Natural killer cell treated with Interleukin-12 subunit alpha and Interleukin-12 subunit beta and Interleukin-15 and Interleukin-18, amount 100 ng/mL, for 72 hours (primary cell): ENCODE measurements around the gene KLHL40. TPM values are rescaled to one million over a fixed set of nuclear protein-coding genes. Genes with fewer than 3 reads are reported as not detected.

Experiments used
- ATAC-seq, 2 donors: fragments of 150-1000 bp; cut with Tn5 transposase in 1 of 2; sonication (Bioruptor Pico), chemical (Tn5 transposase) in 1 of 2; 2 replicates each; pipeline ENCODE4 v1.10.0; 2021
- DNase-seq: peaks from one replicate; pipeline ENCODE4 v3.0.0; 2022; ENCODE audit warnings: low spot score
- H3K27ac Mint-ChIP-seq, 2 donors: 1 replicate in 1 of 2; 2 replicates in 1 of 2; pipeline ENCODE4 v1.8.0; 2022; ENCODE audit warnings: mixed read lengths in 2 of 2, mild to moderate bottlenecking in 1 of 2, moderate library complexity in 1 of 2
- H3K27me3 Mint-ChIP-seq, 2 donors: 1 replicate in 1 of 2; 2 replicates in 1 of 2; pipeline ENCODE4 v1.8.0; 2022; ENCODE audit warnings: mixed read lengths in 2 of 2
- H3K36me3 Mint-ChIP-seq: one replicate; pipeline ENCODE4 v1.8.0; 2022; ENCODE audit warnings: mixed read lengths
- H3K4me1 Mint-ChIP-seq, 2 donors: 1 replicate in 1 of 2; 2 replicates in 1 of 2; pipeline ENCODE4 v1.8.0; 2022; ENCODE audit warnings: low read depth in 2 of 2, mixed read lengths in 2 of 2, mild to moderate bottlenecking in 1 of 2
- H3K4me3 Mint-ChIP-seq: one replicate; pipeline ENCODE4 v1.8.0; 2022; ENCODE audit warnings: mixed read lengths
- H3K9me3 Mint-ChIP-seq: 2 replicates; pipeline ENCODE4 v1.8.0; 2022; ENCODE audit warnings: mixed read lengths
- total RNA-seq, 2 donors: library from RNA; stranded (reverse); gene quantifications; one replicate each; pipeline ENCODE4 v1.2.3, GENCODE V29; 2022

The KLHL40 gene
- total RNA-seq, 2 donors from 2014 or later: not detected

DNA sequence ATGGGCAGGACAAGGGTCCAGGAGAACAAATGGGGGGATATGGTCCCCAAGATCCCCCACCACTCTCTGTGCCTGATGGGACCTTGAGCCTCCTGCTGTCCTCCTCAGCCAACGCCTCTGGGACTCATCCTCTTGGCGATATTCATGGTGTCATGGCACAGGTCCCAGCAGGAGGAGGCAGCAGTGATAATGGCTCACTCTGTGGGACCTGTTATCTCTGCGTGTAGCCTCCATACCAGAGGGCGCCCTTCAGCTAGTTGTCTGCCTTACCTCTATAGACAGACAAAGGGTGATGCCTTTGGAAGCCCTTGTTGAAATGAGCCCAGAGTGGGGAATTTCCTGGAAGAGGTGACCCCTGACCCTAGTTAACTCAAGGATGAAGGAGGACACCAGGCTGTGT lies 24.4 kb upstream of the KLHL40 start:
- H3K4me3 Mint-ChIP-seq: no peak overlapping the region
- no peak for ATAC-seq
- no peaks in the 10 kb centered on the region for H3K27me3 Mint-ChIP-seq
- no peak overlapping the region for H3K27ac Mint-ChIP-seq
- H3K4me1 Mint-ChIP-seq: no peaks in the 10 kb centered on the region
- no peaks in the 10 kb centered on the region for H3K9me3 Mint-ChIP-seq
- DNase-seq: no peak
- no peaks in the 10 kb centered on the region for H3K36me3 Mint-ChIP-seq

DNA sequence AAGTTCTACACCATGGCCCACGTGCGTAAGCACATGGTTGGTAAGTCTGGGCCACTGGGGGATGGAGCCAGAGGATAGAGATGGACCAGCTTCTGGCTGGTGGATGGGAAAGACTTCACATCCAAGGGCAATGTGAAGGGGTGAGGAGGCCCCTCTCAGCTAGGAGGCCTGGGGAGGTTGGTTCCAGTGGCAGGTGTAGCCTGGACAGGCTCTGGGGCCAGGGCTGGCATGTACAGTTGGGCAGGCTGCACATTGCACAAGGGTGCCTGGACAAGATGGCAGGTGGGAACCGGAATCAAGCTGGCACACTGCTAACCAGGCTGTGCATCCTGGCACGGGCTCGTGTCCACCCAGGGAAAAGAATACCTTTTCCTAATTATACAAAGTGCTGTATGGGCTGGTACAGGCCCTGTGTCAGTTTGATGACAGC lies 23.7 kb upstream of the KLHL40 start:
- Mint-ChIP-seq H3K36me3 (no peaks in the 10 kb centered on the region), H3K9me3 (no peaks in the 10 kb centered on the region), H3K4me3 (no peak overlapping the region), H3K27ac (no peak overlapping the region), H3K27me3 (no peaks in the 10 kb centered on the region), H3K4me1 (no peaks in the 10 kb centered on the region)
- DNase-seq (no peak), ATAC-seq (no peak)

DNA sequence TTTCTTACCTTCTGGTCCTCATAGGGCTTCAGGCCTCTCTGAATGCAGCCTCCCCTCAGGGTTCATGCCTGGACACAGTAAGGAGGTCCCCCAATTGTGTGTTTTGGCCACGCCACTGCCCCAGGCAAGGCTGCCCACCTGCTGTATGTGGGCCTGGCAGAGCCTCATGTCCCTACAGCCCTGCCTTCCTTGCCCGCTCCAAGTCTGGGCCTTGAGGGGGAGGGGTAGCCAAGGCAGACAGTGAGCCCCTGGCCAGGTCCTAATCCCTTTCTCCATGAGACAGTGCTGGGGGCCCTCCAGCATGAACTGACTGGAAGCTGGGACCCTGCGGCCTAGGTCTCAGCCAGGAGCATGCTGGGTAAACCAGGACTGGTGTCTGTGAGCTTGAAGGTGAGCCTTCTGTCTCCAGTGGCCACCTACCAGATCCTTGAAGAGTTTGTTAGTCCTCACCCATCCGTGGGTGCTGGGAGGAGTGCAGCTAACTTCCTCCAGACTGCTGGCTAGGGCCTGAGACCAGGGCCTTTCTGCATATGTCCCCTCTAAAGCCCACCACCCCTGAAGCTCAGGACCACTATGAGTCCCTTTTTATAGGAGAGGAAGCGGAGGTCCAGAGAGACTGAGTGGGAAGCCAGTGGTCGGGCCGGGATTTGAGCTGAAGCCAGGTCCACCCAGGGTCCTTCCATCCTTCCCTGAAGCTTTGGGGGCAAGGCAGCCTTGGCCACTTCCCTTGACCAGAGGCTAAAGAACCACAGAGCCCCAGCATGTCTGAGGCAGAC lies 23.1 kb upstream of the KLHL40 start:
- H3K4me1 Mint-ChIP-seq: no peaks in the 10 kb centered on the region
- H3K4me3 Mint-ChIP-seq: no peak overlapping the region
- ATAC-seq (no peak), DNase-seq (no peak)
- H3K36me3 Mint-ChIP-seq: no peaks in the 10 kb centered on the region
- H3K27me3 Mint-ChIP-seq: no peaks in the 10 kb centered on the region
- no peak overlapping the region for H3K27ac Mint-ChIP-seq
- no peaks in the 10 kb centered on the region for H3K9me3 Mint-ChIP-seq

DNA sequence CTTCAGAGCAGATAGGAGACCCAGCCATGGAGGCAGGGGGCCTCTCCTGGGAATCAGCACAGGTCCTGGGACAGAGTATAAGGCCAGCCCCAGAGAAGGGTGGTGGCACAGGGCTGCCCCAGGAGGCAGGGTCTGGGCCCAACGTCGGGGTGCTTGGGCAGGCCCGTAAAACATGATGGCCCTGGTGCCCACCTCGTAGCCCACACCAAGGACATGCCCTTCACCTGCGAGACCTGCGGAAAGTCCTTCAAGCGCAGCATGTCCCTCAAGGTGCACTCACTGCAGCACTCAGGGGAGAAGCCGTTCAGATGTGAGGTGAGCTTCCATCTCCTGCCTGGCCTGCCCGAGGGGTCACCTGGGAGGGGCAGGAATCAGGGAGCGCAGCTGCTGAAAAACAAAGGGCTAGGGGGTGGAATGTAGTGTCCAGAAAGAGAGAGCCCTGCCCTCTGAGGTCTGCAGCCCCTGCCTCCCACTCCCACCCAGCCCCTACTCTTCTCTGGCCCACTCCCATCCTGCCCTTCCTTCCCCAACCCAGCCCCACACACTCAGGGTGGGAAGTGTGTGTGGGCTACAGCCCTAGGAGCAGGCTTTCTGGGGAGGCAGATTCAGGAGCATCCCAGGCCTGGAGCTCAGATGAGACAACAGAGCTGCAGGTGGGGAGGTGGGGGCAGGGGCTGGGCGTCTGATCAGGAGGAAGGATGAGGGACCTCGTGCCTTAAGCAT lies 22.4 kb upstream of the KLHL40 start:
- no peak overlapping the region for H3K27ac Mint-ChIP-seq
- ATAC-seq: no peak
- no peak for DNase-seq
- H3K4me1 Mint-ChIP-seq: no peaks in the 10 kb centered on the region
- no peaks in the 10 kb centered on the region for H3K36me3 Mint-ChIP-seq
- H3K27me3 Mint-ChIP-seq: no peaks in the 10 kb centered on the region
- H3K4me3 Mint-ChIP-seq: no peak overlapping the region
- no peaks in the 10 kb centered on the region for H3K9me3 Mint-ChIP-seq

DNA sequence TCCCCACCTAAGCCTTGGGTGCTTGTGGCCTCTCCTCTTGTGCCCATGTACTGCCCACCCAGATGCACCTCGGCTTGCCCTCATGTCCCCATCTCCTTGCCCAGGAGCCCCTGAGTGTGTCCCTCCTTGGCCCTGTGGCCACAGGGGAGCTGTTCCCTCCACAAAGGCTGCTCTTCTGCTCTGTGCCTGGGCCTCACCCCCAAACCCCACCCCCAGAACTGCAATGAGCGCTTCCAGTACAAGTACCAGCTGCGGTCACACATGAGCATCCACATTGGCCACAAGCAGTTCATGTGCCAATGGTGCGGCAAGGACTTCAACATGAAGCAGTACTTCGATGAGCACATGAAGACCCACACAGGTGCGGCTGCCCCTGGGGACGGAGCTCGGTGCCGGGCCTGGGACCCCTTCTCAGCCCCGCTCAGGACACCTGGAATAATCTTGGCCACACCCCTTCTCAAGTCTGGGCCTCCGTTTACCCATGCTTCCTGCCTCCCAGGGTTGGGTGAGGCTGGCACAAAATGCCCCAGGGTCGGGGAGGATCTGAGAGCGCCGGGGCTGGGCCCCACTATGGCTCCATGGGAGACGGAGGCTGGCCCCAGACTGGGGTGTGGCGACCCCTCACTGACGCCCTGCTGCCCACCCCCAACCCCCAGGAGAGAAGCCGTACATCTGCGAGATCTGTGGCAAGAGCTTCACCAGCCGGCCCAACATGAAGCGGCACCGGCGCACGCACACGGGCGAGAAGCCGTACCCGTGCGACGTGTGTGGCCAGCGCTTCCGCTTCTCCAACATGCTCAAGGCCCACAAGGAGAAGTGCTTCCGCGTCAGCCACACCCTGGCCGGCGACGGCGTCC lies 21.5 kb upstream of the KLHL40 start:
- Mint-ChIP-seq H3K9me3 (no peaks in the 10 kb centered on the region), H3K4me1 (no peaks in the 10 kb centered on the region), H3K27me3 (no peaks in the 10 kb centered on the region), H3K4me3 (no peak overlapping the region), H3K27ac (no peak overlapping the region), H3K36me3 (no peaks in the 10 kb centered on the region)
- ATAC-seq (no peak), DNase-seq (no peak)

DNA sequence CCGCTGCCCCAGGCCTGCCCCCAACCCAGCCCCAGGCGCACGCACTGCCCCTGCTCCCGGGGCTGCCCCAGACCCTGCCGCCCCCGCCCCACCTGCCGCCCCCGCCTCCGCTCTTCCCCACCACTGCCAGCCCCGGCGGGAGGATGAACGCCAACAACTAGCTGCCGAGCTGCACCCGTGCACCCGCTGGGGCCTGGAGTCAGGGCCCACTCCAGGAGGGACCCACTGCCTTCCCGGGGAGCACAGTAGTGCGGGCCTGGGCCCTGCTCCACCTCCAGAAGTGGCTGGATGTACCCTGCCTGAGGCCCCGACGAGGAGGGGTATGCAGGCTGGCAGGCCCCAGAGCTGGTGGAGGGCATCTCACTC lies 20.9 kb upstream of the KLHL40 start:
- H3K27ac Mint-ChIP-seq: no peak overlapping the region
- no peaks in the 10 kb centered on the region for H3K36me3 Mint-ChIP-seq
- DNase-seq: no peak
- H3K9me3 Mint-ChIP-seq: no peaks in the 10 kb centered on the region
- ATAC-seq: no peak
- H3K27me3 Mint-ChIP-seq: no peaks in the 10 kb centered on the region
- H3K4me3 Mint-ChIP-seq: no peak overlapping the region
- no peaks in the 10 kb centered on the region for H3K4me1 Mint-ChIP-seq

DNA sequence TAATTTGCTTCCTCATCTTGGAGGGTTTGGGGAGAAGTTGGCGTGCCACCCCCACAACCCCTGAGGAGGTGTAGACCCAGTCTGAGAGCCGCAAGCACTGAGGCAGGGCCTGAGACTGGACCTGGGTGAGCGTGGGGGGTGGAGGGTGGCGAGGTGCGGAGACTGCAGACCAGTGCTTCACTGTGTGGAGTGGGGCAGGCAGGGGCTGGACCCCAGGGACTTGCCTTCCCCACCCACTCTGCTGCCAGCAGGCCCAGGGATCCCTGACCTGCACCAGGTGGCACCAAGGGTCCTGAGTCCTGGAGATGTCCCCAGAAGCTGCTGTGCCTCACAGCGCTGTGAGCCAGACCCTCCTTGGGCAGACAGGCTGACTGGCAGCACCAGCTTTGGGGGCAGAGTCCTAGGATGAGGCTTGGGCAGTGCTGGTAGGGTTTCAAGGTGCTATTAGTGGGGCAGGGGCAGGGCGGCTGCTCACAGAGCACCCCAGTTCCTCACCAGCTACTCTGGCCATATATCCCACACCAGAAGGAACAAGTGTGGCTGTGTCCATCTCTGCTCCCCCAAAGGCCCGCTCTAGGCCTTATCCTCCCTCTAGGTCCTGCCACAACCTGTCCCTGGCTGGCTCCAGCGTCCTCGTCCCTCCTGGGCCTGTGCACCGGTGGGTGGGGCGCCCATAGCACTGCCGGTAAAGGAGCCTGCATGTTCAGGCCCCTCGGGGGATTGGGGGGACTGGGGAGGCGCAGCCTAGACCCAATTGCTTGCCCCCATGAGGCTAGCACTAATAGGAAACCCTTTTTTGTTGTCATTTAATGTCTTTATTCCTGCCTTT lies 20.1 kb upstream of the KLHL40 start:
- DNase-seq: no peak
- Mint-ChIP-seq H3K27me3 (no peaks in the 10 kb centered on the region), H3K9me3 (no peaks in the 10 kb centered on the region), H3K4me3 (no peak overlapping the region), H3K27ac (no peak overlapping the region), H3K36me3 (no peaks in the 10 kb centered on the region), H3K4me1 (no peaks in the 10 kb centered on the region)
- ATAC-seq: no peak

DNA sequence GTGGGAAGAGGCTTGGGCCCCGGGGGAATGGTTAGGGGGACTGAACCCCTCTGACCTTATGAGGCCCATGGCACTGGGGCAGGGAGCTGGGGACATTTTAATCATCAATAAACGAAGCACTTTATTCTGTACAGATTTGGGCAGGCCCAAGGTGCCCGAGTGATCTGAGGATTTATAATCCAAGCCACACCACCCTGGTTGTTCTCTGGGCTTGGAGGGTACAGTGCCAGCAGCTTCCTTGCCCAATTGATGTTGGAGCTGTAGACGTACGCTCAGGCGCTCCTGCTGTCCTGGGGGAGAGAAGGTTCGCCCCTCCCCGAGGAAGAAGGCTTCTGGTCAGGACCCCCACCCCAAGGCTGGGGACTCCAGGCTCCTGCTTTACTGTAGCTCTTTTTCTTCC lies 19.3 kb upstream of the KLHL40 start:
- Mint-ChIP-seq H3K4me3 (no peak overlapping the region), H3K4me1 (no peaks in the 10 kb centered on the region), H3K27ac (no peak overlapping the region), H3K36me3 (no peaks in the 10 kb centered on the region), H3K27me3 (no peaks in the 10 kb centered on the region), H3K9me3 (no peaks in the 10 kb centered on the region)
- no peak for ATAC-seq
- no peak for DNase-seq

DNA sequence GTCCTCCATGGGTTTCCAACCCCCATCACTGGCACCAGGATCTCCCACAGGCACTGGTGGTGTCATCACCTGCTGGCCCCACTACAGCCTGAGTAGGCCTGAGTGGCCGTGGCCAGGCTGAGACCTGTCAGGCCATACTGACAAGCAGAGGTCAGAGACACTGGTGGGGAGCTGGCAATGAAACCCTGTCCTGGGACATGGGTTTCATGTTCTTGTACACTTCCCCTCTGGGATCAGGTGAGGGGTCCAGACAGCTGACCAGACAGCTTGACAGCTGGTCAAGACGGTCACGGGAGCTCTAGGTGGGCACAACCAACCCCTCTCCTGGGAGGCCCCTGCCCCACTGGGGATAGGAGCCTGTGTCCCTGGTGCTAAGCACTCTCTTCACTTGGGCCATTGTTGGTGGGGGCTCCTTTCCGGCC lies 18.7 kb upstream of the KLHL40 start:
- Mint-ChIP-seq H3K27ac (no peak overlapping the region), H3K4me3 (no peak overlapping the region), H3K27me3 (peaks cover 0 to under 1% of the 10 kb centered on the region in 2 donors), H3K36me3 (no peaks in the 10 kb centered on the region), H3K9me3 (no peaks in the 10 kb centered on the region), H3K4me1 (no peaks in the 10 kb centered on the region)
- no peak for ATAC-seq
- no peak for DNase-seq

DNA sequence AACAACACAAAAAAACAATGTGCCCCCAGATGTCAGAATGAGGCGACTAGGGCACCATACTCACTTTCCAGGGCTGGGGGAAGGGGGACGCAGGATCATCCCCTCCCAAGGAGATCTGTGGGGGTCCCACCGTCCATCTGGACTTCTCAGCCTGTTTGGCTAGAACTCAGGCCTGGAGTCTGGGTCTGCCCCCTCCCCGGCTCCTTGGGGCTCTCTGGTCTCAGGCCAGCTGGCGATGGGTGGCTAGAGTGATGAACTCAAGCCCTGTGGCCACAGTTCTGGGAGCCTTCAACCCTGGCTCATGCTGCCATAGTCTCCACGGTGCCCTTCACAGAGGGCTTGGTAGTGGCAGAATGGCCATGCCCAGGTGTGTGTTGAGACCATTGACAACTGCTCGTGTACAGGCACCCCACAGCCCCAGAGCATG lies 18.2 kb upstream of the KLHL40 start:
- H3K9me3 Mint-ChIP-seq: no peaks in the 10 kb centered on the region
- H3K27me3 Mint-ChIP-seq: peaks cover 0 to 3% of the 10 kb centered on the region in 2 donors
- no peak overlapping the region for H3K27ac Mint-ChIP-seq
- no peaks in the 10 kb centered on the region for H3K4me1 Mint-ChIP-seq
- ATAC-seq (no peak), DNase-seq (no peak)
- no peak overlapping the region for H3K4me3 Mint-ChIP-seq
- no peaks in the 10 kb centered on the region for H3K36me3 Mint-ChIP-seq

DNA sequence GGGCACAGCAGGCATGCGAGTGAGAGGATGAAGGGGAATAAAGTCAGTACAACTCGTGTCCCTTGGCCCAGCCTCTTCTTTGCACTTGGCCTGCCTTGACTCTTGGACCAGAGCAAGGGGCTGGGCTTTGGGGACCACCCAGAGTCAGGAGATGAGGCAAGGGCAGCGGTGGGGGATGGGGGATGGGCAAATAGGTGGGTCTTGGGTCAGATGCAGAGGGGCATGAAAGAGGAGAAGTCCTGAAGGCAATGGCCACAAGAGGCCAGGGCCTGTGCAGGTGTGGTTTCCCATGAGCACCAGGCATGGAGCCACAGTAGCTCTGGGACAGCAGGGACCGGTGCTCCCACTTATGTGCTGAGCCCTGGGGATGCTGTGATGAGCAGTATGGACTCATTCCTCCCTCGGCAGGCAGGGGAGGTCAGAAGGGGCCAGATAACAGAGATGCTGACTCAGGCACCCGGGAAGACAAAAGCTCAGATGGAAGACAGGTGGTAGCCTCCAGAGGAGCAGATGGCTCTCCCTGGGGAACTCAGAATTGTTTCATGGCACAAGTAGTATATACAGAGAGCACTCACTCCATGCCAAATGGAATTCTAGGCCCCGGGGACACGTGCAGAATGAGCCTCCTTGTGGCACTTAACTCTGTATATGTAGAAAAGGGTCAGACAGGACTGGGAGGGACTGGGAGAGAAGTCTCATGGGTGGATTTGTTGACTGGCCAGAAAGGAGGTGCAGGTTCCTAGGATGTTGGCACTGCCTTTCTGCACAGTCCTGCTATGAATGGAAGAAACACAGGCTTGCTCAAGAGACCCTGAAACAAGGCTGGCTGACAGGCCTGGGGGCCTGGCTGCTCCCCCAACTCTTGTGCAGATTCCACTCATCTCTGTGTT lies 17.6 kb upstream of the KLHL40 start:
- Mint-ChIP-seq H3K9me3 (no peaks in the 10 kb centered on the region), H3K36me3 (no peaks in the 10 kb centered on the region), H3K27me3 (peaks cover 0 to 3% of the 10 kb centered on the region in 2 donors), H3K4me1 (no peaks in the 10 kb centered on the region), H3K4me3 (no peak overlapping the region), H3K27ac (no peak overlapping the region)
- DNase-seq (no peak), ATAC-seq (no peak)

DNA sequence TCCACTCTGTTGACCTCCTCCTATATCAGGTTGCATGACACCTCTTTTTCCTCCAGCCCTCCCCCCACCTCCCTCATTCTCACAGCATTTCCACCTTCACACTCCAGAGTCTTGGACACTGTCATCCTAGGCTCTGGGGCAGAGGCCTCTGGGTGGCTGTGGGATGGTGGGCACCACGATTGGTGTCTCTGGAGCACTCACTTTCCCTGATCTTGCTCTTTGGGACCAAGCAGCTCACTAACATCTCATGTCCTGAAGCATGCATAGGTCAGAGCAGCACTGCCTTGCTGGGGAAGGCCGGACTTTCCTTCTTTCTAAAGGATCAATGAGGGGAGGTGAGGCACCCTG lies 16.9 kb upstream of the KLHL40 start:
- Mint-ChIP-seq H3K27me3 (peaks cover 0 to 3% of the 10 kb centered on the region in 2 donors), H3K36me3 (no peaks in the 10 kb centered on the region), H3K27ac (no peak overlapping the region), H3K4me3 (no peak overlapping the region), H3K4me1 (no peaks in the 10 kb centered on the region), H3K9me3 (no peaks in the 10 kb centered on the region)
- ATAC-seq (no peak), DNase-seq (no peak)
